Measurements from ENCODE around the gene CAMK2G.
A peak's percentile ranks its signal among the peaks of the same experiment; 100 is the strongest.

The CAMK2G gene

DNA sequence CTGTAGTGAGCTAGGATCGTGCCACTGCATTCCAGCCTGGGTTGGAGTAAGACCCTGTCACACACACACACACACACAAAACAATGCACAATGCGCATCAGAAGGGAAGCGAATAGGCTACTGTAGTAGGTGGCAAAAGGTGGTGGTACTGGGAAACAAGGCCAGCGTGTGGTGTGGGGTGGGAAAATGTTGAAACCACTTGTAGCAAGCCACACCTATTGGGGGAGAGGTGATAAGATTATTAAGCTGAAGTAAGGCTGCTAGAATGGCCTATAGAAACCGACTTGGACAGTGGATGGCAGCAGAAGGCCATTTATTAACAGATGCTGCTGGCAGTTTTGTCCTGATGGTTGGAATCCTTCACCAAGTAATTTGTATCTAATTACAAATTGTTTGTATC lies 99.7 kb downstream of the CAMK2G start:
- Histone ChIP-seq H3K4me3 (ENCODE audit: low read length) (peak overlapping the region; percentile 95), H3K79me2 (ENCODE audit: control insufficient read depth, low read length) (peaks cover 72% of the 10 kb centered on the region), H3K27me3 (ENCODE audit: control insufficient read depth, low read length) (no peaks in the 10 kb centered on the region), H3K27ac (ENCODE audit: low read depth, low read length) (no peak overlapping the region), H4K20me1 (ENCODE audit: control insufficient read depth, insufficient read depth, low read depth, low read length) (peaks cover 4% of the 10 kb centered on the region; the same call in 1 of the 2 replicates), H3K9me3 (ENCODE audit: control insufficient read depth, insufficient read depth, low read length) (no peaks in the 10 kb centered on the region), H3K9me2 (replicated peaks; ENCODE audit: control insufficient read depth, low read length) (no peaks in the 10 kb centered on the region), H3K4me1 (ENCODE audit: control insufficient read depth, low read length) (peaks cover 33% of the 10 kb centered on the region), H3F3A (ENCODE audit: control insufficient read depth, insufficient read depth) (peaks cover 18% of the 10 kb centered on the region), H3K36me3 (ENCODE audit: control insufficient read depth, low read length) (peaks cover 86% of the 10 kb centered on the region), H3K4me2 (ENCODE audit: low read length) (peak overlapping the region; percentile 74)
- no peak for TF ChIP-seq EZH2phosphoT487 (IDR thresholded peaks at IDR 0.05; ENCODE audit: borderline replicate concordance, low read length)
- TF ChIP-seq, protein P1, sequence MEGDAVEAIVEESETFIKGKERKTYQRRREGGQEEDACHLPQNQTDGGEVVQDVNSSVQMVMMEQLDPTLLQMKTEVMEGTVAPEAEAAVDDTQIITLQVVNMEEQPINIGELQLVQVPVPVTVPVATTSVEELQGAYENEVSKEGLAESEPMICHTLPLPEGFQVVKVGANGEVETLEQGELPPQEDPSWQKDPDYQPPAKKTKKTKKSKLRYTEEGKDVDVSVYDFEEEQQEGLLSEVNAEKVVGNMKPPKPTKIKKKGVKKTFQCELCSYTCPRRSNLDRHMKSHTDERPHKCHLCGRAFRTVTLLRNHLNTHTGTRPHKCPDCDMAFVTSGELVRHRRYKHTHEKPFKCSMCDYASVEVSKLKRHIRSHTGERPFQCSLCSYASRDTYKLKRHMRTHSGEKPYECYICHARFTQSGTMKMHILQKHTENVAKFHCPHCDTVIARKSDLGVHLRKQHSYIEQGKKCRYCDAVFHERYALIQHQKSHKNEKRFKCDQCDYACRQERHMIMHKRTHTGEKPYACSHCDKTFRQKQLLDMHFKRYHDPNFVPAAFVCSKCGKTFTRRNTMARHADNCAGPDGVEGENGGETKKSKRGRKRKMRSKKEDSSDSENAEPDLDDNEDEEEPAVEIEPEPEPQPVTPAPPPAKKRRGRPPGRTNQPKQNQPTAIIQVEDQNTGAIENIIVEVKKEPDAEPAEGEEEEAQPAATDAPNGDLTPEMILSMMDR (IDR thresholded peaks at IDR 0.05; ENCODE audit: low read depth, low read length, poor library complexity, severe bottlenecking) = no peak

GRCh38 chr10:73773152-73773879 lies 101.0 kb downstream of the CAMK2G start:
- peaks cover 44% of the 10 kb centered on the region for H3K4me1 ChIP-seq (ENCODE audit: control insufficient read depth, low read length)
- peaks cover 12% of the 10 kb centered on the region for H3F3A ChIP-seq (ENCODE audit: control insufficient read depth, insufficient read depth)
- H3K4me2 ChIP-seq (ENCODE audit: low read length) = peak overlapping the region; percentile 74
- no peaks in the 10 kb centered on the region for H3K9me3 ChIP-seq (ENCODE audit: control insufficient read depth, insufficient read depth, low read length)
- TF ChIP-seq, protein P1 (IDR thresholded peaks at IDR 0.05; ENCODE audit: low read depth, low read length, poor library complexity, severe bottlenecking) = no peak
- TF ChIP-seq EZH2phosphoT487 (IDR thresholded peaks at IDR 0.05; ENCODE audit: borderline replicate concordance, low read length) = no peak
- peak overlapping the region; percentile 80 for H3K27ac ChIP-seq (ENCODE audit: low read depth, low read length)
- no peaks in the 10 kb centered on the region for H3K9me2 ChIP-seq (replicated peaks; ENCODE audit: control insufficient read depth, low read length)
- peaks cover 4% of the 10 kb centered on the region; the same call in 1 of the 2 replicates for H4K20me1 ChIP-seq (ENCODE audit: control insufficient read depth, insufficient read depth, low read depth, low read length)
- peaks cover 62% of the 10 kb centered on the region for H3K79me2 ChIP-seq (ENCODE audit: control insufficient read depth, low read length)
- no peaks in the 10 kb centered on the region for H3K27me3 ChIP-seq (ENCODE audit: control insufficient read depth, low read length)
- peak overlapping the region; percentile 95 for H3K4me3 ChIP-seq (ENCODE audit: low read length)
- H3K36me3 ChIP-seq (ENCODE audit: control insufficient read depth, low read length) = peaks cover 87% of the 10 kb centered on the region

- peak overlapping the region; percentile 95 for H3K4me3 ChIP-seq (ENCODE audit: low read length)
- H3K79me2 ChIP-seq (ENCODE audit: control insufficient read depth, low read length) = peaks cover 54% of the 10 kb centered on the region
- H4K20me1 ChIP-seq (ENCODE audit: control insufficient read depth, insufficient read depth, low read depth, low read length) = peaks cover 4% of the 10 kb centered on the region; the same call in 1 of the 2 replicates
- H3K4me1 ChIP-seq (ENCODE audit: control insufficient read depth, low read length) = peaks cover 48% of the 10 kb centered on the region
- H3K27me3 ChIP-seq (ENCODE audit: control insufficient read depth, low read length) = no peaks in the 10 kb centered on the region
- H3F3A ChIP-seq (ENCODE audit: control insufficient read depth, insufficient read depth) = peaks cover 12% of the 10 kb centered on the region
- no peaks in the 10 kb centered on the region for H3K9me2 ChIP-seq (replicated peaks; ENCODE audit: control insufficient read depth, low read length)
- peak overlapping the region; percentile 80 for H3K27ac ChIP-seq (ENCODE audit: low read depth, low read length)
- peak overlapping the region; percentile 74 for H3K4me2 ChIP-seq (ENCODE audit: low read length)
- no peak for TF ChIP-seq EZH2phosphoT487 (IDR thresholded peaks at IDR 0.05; ENCODE audit: borderline replicate concordance, low read length)
- TF ChIP-seq, protein P1 (IDR thresholded peaks at IDR 0.05; ENCODE audit: low read depth, low read length, poor library complexity, severe bottlenecking) = peak; percentile 21
- peaks cover 82% of the 10 kb centered on the region for H3K36me3 ChIP-seq (ENCODE audit: control insufficient read depth, low read length)
- no peaks in the 10 kb centered on the region for H3K9me3 ChIP-seq (ENCODE audit: control insufficient read depth, insufficient read depth, low read length)
These were observed 101.8 kb downstream of the CAMK2G start for GRCh38 chr10:73772281-73773151.

Data from DOHH2 (cell line).